Osteocyte (in vitro differentiated cells): ENCODE measurements around the gene FLVCR2. TPM values are rescaled to one million over a fixed set of nuclear protein-coding genes. Genes with fewer than 3 reads are reported as not detected.
"Not testable (repeated sequence)": the region's sequence is repeated elsewhere in the genome, so short reads cannot be mapped to it uniquely, and the experiment has no call there.

Source experiments
- DNase-seq: peaks from one replicate; pipeline ENCODE4 v3.0.0; 2021; ENCODE audit warnings: mixed read lengths; ENCODE audit not compliant: unreplicated experiment; ENCODE audit errors: extremely low spot score
- H3K27ac Mint-ChIP-seq: one replicate; pipeline ENCODE4 v1.8.0; 2021; ENCODE audit warnings: mild to moderate bottlenecking, mixed read lengths; ENCODE audit not compliant: unreplicated experiment
- H3K27me3 Mint-ChIP-seq: one replicate; pipeline ENCODE4 v1.8.0; 2021; ENCODE audit warnings: mixed read lengths; ENCODE audit not compliant: unreplicated experiment
- H3K36me3 Mint-ChIP-seq: one replicate; pipeline ENCODE4 v1.8.0; 2021; ENCODE audit warnings: mixed read lengths; ENCODE audit not compliant: unreplicated experiment
- H3K4me1 Mint-ChIP-seq: one replicate; pipeline ENCODE4 v1.8.0; 2021; ENCODE audit warnings: mixed read lengths; ENCODE audit not compliant: unreplicated experiment
- H3K4me3 Mint-ChIP-seq: one replicate; pipeline ENCODE4 v1.8.0; 2021; ENCODE audit warnings: mild to moderate bottlenecking, moderate library complexity, mixed read lengths; ENCODE audit not compliant: unreplicated experiment
- H3K9me3 Mint-ChIP-seq: one replicate; pipeline ENCODE4 v1.8.0; 2021; ENCODE audit warnings: mixed read lengths; ENCODE audit not compliant: unreplicated experiment
- total RNA-seq: library from RNA; stranded (reverse); gene quantifications from 2 replicates; pipeline ENCODE4 v1.2.1, GENCODE V29; 2021
- TF ChIP-seq, protein P1 (sequence below): fragments of 200-600 bp; sonication (generic); IDR thresholded peaks from 2 replicates; pipeline ENCODE4 v1.5.0; 2021; ENCODE audit warnings: antibody characterized with exemption, mild to moderate bottlenecking, moderate library complexity

FLVCR2 gene
- total RNA-seq, 1 donor from 2014 or later = 0.94 TPM

DNA sequence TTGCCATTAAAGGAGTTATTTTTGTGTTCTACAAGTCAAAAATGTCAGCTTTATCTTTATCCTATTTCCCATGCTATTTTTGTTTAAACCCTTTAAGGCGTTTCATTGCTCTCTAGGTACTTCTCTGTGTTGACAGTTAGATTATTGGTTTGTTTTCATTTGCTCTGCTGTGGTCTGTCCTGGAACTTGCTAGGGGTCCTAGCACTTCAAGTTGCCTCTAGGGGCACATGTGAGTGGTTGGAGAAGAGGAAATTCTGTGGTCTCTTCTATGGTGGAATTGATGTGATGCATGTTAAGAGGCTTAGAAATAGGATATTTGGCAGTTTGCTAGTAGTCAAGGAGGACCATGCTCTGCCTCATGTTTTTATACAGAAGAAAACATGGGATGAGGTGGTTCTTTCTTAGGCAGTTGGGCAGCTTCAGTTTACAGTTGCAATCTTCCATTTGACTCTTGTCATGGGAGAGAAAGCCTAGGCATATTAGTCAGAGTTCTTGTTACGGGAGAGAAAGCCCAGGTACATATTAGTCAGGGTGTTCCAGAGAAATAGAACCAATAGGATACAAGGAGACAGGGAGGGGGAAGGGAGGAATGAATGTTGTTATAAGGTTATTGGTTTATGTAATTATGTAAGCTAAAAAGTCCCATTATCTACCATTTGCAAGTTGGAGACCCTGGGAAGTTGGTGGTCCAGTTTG is 97.0 kb downstream of the FLVCR2 start:
- no peaks in the 10 kb centered on the region for H3K27me3 Mint-ChIP-seq
- TF ChIP-seq, protein P1, sequence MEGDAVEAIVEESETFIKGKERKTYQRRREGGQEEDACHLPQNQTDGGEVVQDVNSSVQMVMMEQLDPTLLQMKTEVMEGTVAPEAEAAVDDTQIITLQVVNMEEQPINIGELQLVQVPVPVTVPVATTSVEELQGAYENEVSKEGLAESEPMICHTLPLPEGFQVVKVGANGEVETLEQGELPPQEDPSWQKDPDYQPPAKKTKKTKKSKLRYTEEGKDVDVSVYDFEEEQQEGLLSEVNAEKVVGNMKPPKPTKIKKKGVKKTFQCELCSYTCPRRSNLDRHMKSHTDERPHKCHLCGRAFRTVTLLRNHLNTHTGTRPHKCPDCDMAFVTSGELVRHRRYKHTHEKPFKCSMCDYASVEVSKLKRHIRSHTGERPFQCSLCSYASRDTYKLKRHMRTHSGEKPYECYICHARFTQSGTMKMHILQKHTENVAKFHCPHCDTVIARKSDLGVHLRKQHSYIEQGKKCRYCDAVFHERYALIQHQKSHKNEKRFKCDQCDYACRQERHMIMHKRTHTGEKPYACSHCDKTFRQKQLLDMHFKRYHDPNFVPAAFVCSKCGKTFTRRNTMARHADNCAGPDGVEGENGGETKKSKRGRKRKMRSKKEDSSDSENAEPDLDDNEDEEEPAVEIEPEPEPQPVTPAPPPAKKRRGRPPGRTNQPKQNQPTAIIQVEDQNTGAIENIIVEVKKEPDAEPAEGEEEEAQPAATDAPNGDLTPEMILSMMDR = peak; percentile 18
- H3K4me3 Mint-ChIP-seq = no peak overlapping the region
- peaks cover 2% of the 10 kb centered on the region for H3K4me1 Mint-ChIP-seq
- no peak overlapping the region for H3K27ac Mint-ChIP-seq
- peaks cover 3% of the 10 kb centered on the region for H3K9me3 Mint-ChIP-seq
- no peak for DNase-seq
- peaks cover 23% of the 10 kb centered on the region for H3K36me3 Mint-ChIP-seq

GRCh38 chr14:75685910-75686309 is 107.5 kb downstream of the FLVCR2 start:
- peaks cover 42% of the 10 kb centered on the region for H3K36me3 Mint-ChIP-seq
- H3K4me3 Mint-ChIP-seq = no peak overlapping the region
- no peak for DNase-seq
- no peaks in the 10 kb centered on the region for H3K9me3 Mint-ChIP-seq
- no peak overlapping the region for H3K27ac Mint-ChIP-seq
- TF ChIP-seq, protein P1 = no peak
- H3K4me1 Mint-ChIP-seq = no peaks in the 10 kb centered on the region
- H3K27me3 Mint-ChIP-seq = no peaks in the 10 kb centered on the region

- no peaks in the 10 kb centered on the region for H3K9me3 Mint-ChIP-seq
- TF ChIP-seq, protein P1 = no peak
- H3K27ac Mint-ChIP-seq = no peak overlapping the region
- H3K27me3 Mint-ChIP-seq = no peaks in the 10 kb centered on the region
- H3K4me1 Mint-ChIP-seq = no peaks in the 10 kb centered on the region
- H3K36me3 Mint-ChIP-seq = peaks cover 52% of the 10 kb centered on the region
- no peak for DNase-seq
- H3K4me3 Mint-ChIP-seq = no peak overlapping the region
Measured at GRCh38 chr14:75689012-75689411, 110.6 kb downstream of the FLVCR2 start.

DNA sequence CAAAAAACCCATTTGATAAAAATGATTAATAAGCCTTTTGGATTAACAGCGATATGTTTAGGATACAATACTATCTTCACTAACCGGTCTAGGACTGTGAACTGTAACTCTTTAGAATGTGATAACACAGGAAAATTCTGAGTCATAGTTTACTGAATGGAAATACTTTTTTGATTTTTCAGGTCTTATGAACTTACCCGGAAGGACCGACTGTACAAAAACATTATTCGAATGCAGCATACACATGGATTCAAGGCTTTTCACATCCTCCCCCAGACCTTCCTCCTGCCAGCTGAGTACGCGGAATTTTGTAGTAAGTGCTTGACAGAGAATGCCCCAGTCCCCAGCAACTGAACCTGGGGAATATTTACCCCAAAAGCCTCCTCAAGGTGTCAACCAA is 111.6 kb downstream of the FLVCR2 start:
- peaks cover 4% of the 10 kb centered on the region for H3K9me3 Mint-ChIP-seq
- peaks cover 50% of the 10 kb centered on the region for H3K36me3 Mint-ChIP-seq
- no peak overlapping the region for H3K27ac Mint-ChIP-seq
- H3K4me3 Mint-ChIP-seq = no peak overlapping the region
- no peak for DNase-seq
- TF ChIP-seq, protein P1 = no peak
- H3K27me3 Mint-ChIP-seq = no peaks in the 10 kb centered on the region
- H3K4me1 Mint-ChIP-seq = no peaks in the 10 kb centered on the region

GRCh38 chr14:75695025-75695424 is 116.6 kb downstream of the FLVCR2 start:
- H3K4me1 Mint-ChIP-seq, H3K4me3 Mint-ChIP-seq: not testable (repeated sequence)
- H3K36me3 Mint-ChIP-seq = peaks cover 54% of the 10 kb centered on the region

More at GRCh38 chr14:75695025-75695424, 116.6 kb downstream of the FLVCR2 start:
- H3K27me3 Mint-ChIP-seq, H3K9me3 Mint-ChIP-seq, DNase-seq, H3K27ac Mint-ChIP-seq: not testable (repeated sequence)
